ENCODE results near the gene PUM1.

The PUM1 gene

DNA sequence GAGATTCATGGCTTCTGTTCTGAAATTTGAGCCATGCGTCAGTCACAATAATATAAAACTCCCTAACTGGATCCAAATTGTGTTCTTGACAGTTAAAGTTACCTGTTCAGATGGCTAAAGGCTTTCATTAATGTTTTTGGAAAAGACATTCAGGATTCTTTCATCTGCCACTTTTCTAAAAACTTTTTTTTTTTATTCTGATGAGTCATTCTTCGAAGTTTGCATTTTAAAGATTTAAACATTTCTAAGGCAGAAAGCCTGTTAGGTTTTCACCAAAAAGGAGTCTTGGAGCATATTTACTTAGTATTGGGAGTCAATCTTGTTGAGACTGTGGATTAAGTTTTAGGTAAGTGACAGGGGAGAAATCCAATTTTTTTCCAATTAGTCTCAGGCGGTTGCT is 138.1 kb downstream of the PUM1 start:
- no peak for DNase-seq (ENCODE audit: low read depth)

DNA sequence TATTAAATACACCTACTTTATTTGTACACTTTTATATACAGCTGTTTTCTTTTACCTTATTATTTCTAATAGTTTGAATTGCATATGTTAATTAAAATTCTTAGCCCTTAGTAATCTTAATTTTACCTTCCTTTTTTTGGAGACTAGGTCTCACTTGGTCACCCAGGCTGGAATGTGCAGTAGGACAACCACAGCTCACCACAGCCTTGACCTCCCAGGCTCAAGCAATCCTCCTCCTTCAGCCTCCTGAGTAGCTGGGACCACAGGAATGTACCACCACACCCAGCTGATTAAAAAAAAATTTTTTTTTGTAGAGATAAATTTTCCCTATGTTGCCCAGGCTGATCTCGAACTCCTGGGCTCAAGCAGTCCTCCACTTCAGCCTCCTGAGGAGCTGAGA is 141.9 kb downstream of the PUM1 start:
- DNase-seq (ENCODE audit: low read depth): no peak

- DNase-seq (ENCODE audit: low read depth): no peak
Measured at GRCh38 chr1:30920827-30921226, 144.7 kb downstream of the PUM1 start.

DNA sequence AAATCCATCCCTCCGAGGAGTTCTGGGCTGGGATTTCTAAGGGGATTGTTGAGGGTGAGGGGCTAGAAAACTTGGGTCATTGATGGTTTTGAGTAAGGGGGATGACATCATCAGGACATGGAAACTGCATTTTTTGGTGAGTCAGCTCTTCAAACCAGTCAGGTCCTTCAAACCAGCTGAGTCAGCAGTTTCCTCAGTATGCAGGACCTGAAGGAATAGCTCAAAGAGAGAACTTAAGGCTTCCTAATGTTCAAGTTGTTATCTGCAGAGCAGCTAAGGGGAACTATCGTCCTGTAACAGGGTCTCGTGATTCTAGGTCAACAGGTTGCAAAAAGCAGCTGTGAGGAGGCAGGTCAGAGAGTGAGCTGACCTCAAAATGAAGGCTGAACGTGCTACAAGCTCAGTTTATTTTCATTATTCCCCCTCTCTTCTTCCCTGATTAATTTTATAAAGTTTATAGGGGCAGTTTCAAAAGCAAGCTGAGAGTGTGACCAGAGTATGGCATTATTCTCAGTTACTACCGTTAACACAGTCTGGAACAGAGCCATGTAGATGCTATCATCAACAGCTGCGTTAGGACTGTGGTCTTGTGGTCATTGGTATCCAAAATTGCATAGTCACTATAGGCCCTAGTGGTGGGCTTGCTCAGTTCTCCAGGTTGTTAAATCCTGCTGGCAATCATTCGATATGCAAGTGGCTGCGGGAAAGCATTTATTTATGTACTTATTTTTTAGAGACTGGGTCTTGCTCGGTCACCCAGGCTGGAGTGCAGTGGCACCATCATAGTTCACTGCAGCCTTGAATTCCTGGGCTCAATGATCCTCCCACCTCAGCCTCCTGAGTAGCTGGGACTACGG is 146.3 kb downstream of the PUM1 start:
- DNase-seq (ENCODE audit: low read depth): no peak

GRCh38 chr1:30916296-30916695 is 149.2 kb downstream of the PUM1 start:
- no peak for DNase-seq (ENCODE audit: low read depth)

GRCh38 chr1:30915491-30916230 is 149.9 kb downstream of the PUM1 start:
- DNase-seq (ENCODE audit: low read depth): no peak

DNA sequence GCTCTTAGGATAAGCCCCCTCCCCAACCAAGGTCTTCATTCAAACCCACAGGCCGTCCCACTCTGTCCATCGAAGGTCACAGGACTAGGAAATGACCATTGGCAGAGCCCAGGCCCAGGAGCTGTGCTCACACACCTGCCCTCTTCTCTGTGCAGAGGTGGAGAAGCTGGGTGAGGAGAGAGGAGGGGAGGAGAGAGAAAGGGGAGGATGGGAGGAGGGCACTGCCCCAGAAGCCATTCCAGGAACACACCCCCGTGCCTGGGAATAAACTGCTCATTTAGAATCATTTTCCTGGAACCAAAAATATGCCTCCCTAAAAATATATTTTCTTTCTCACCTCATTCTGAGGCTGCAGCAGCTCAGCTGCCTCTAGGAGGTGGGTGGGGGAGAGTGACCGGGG is 150.6 kb downstream of the PUM1 start:
- no peak for DNase-seq (ENCODE audit: low read depth)

DNA sequence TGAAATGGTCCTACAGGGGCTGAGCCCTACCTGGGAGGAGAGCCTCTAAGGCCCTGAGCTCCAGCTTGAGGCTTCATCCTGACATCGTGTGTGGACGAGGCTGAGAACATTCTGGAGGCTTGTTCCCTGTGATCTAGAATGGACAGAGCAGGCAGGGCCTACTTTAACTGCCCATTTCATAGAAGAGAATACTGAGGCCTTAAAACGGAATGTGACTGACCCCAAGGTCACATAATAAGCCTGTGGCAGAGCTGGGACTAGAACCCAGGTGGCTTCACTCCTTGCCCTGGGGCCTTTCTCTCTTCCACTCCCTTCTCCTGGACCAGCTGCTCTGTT is 151.0 kb downstream of the PUM1 start:
- DNase-seq (ENCODE audit: low read depth): no peak

DNA sequence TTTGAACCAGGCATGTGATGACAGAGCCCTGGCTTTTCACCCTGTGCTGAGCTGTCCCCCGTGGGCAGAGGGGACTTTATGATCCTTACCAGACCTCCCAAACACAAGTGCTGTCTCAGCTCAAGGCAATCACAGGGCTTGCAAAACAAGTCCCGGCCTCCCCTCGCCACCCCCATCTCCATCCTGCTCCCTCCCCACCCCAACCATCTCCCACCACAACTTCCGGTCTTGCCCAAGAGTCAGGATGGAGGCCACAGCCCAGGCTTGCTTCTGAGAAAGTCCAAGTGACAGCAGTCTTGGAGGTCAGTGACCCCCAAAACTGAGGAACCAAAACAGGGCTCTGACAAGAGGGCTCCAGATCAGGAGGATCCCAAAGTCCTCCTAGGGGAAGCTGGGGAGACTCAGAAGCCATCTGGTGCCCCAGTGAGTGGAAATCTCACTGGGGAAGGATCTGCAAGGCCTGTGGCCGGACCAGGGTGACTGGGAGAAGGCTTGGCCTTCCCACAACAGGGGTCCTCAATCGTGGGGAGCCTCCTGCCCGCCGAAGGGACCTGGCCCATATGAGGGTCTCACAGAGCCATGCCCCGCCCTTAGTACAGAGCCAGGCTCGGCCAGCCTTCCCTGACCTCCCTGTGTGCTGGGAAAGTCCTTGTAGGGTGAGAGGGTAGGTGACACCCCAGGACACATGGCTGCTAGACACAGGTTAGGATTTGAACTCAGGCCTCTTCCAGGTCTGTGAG is 152.4 kb downstream of the PUM1 start:
- DNase-seq (ENCODE audit: low read depth): no peak

DNA sequence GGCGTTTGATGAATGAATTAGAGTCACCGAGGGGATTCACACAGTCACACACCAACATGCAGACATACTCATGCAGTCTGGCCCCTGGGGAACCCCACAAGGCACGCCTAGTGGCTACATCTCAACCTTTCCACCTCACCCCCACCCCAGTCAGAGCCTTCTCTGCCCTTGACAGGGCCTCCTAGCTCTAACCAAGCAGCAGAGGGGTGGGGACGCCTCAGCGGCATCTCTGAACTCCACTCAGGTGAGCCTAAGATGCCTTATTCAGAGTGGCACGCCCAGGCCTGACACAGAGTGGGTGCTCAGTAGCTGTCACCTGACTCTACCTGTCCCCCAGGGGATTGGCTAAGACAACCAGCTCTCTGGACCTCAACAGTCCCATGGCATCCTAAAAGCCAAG is 153.3 kb downstream of the PUM1 start:
- no peak for DNase-seq (ENCODE audit: low read depth)

- DNase-seq (ENCODE audit: low read depth): no peak
Measured at GRCh38 chr1:30911059-30911954, 154.2 kb downstream of the PUM1 start.

DNA sequence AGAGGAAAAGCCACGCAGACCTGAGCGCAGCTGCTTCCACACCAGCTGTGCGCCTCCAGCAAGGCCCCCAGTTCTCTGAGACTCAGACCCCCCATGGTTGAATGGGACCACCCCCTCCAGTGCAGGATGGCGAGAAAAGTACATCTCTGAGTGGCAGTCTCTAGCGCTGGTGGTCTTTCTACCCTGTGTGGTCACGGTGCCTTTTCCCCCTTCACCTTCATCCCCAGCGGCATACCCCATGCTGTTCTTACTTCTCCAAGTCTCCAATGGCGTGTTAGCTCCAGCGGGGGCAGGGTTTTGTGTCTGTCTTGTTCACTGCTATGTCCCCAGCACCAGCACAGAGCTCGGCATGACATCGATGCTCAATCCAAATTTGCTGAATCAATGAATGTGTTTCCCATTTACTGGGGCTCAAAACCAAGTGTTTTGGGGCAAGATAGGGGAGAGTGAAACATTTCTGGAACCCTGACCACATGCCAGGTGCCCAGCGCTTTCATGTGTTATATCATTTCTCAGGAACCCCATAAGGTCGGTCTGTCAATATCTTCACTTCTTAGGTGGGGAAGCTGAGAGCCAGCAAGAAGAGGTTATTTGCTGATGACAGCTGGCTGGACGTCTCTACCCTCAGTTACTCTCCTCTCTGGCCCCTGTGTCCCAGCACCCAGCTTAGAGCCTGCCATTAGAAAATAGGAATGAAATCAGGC is 156.0 kb downstream of the PUM1 start:
- no peak for DNase-seq (ENCODE audit: low read depth)

GRCh38 chr1:30908696-30909364 is 156.7 kb downstream of the PUM1 start, which contains the start of gene SDC3:
SDC3 (minus strand) TSS chr1:30908758; CDS start chr1:30908586, 172 bp downstream.
- DNase-seq (ENCODE audit: low read depth): no peak

- no peak for DNase-seq (ENCODE audit: low read depth)
Measured at GRCh38 chr1:30908316-30908695, 157.2 kb downstream of the PUM1 start.

DNA sequence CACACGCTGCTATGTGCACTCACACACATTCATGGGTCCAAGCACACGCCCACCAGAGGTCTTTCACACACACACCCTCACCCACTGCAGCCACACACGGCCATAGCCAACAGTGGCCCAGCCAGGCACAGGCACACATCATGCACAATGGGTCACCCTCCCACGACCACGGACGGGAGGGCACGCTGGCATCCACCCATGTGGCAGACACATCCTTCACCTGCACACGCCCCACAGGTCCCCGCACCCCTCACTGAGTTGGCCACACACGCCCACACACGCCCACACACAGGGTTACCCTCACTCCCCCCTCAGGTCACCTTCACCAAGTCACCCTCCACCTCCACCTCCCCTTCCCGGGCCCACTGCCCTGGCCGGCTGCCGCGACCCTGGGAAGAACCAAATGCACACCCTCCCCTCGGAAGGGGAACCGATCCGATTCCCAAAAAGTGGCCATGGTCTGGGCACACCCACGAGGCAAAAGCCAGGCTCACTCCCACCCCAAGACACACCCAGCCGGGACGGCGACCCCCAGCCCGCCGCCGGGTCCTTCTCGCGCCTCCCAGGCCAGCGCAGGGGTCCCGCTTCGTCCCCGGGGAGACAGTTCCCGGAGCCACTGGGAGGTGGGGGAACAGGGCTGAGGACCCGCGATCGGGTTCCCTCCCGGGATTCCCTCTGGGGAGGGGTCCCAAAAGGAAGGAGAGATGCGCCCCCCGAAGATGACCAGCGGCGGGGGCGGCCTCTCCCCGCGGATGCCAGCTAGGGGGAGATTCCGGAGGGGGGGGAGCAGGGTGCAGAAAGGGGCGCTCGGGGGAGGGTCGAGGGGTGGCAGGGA is 157.8 kb downstream of the PUM1 start:
- DNase-seq (ENCODE audit: low read depth): no peak

- DNase-seq (ENCODE audit: low read depth): no peak
Measured at GRCh38 chr1:30906631-30907441, 158.7 kb downstream of the PUM1 start.

DNA sequence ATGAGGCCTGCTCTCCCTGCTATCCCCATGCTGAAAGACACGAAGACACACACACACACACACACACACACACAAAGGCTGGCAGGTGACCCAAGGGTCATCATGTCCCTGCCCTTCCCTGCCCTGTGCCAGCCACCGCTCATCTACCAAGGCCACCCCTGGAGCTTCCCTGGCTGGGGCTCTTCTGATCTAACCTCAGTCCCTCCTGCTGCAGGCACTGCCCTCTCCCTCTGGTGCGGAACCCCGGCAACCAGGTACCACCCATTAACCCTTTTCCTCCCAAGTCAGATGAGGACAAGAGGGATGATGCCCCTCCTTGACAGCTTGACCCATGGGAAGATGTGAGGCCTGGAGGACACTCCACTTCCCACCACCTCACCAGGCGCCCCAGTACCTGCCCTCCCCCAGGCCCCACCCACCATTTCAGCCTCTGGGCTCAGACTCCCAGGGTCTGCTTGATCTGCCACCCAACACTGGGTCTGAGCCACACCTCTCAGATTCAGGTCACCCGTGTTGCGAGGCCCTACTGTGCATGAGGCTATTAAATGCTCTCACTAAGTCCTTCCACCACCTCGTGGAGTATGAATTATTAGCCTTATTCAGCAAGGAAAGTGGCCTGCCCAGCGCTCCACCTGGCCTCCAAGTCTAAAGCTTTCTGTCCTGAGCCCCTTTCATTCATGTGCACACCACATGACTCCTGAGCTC is 159.4 kb downstream of the PUM1 start:
- no peak for DNase-seq (ENCODE audit: low read depth)

GRCh38 chr1:30905403-30905802 is 160.1 kb downstream of the PUM1 start:
- DNase-seq (ENCODE audit: low read depth): no peak

All from activated T-helper 9 cell treated with anti-CD3 and anti-CD28 coated beads, Interleukin-2, amount 50 U/mL, for 16 hours (primary cell).